Measurements from ENCODE around the gene DLGAP4. TPM values are rescaled to one million over a fixed set of nuclear protein-coding genes. Genes with fewer than 3 reads are reported as not detected.

Gene DLGAP4
- total and polyA plus RNA-seq, 4 donors, result 33.2 to 150 (median 97.7) TPM

- WGBS, 2 donors, result 66 to 68% methylated on average over 7 of the region's 7 CpGs
- ATAC-seq (ENCODE audit: low FRiP score) (no peak), DNase-seq (no peak)
- intact Hi-C loops (cut with DNase I), result loop anchor here in 1 of 2 donors (5.0 kb wide), 1 partner anchor 37 kb away; the partner anchor contains the start of gene RAB5IF
- Histone ChIP-seq H3K36me3 (ENCODE audit: control insufficient read depth in 1 of 2, insufficient read depth in 2 of 2, low read length in 1 of 2) (no peaks in the 10 kb centered on the region), H3K4me1 (ENCODE audit: control insufficient read depth in 1 of 2, insufficient read depth in 2 of 2, low read length in 2 of 2) (no peaks in the 10 kb centered on the region), H3K27ac (ENCODE audit: low read depth in 1 of 2, low read length in 2 of 2) (no peak overlapping the region), H3K9me3 (ENCODE audit: control insufficient read depth, low read length) (no peaks in the 10 kb centered on the region), H3K4me3 (ENCODE audit: low read length in 2 of 2) (no peak overlapping the region), H3K27me3 (ENCODE audit: control insufficient read depth in 1 of 2, insufficient read depth in 2 of 2, low read length in 1 of 2) (no peaks in the 10 kb centered on the region)
Measured at GRCh38 chr20:36569847-36570429, 263.8 kb downstream of the DLGAP4 start.

- WGBS, 2 donors, result 75 to 77% methylated on average over 17 of the region's 17 CpGs
- intact Hi-C loops (cut with DNase I), result loop anchor here in 1 of 2 donors (5.0 kb wide), 1 partner anchor 35 kb away; the partner anchor contains the start of gene RAB5IF
- H3K4me3 ChIP-seq (ENCODE audit: low read length in 2 of 2), result no peak overlapping the region
- H3K4me1 ChIP-seq (ENCODE audit: control insufficient read depth in 1 of 2, insufficient read depth in 2 of 2, low read length in 2 of 2), result no peaks in the 10 kb centered on the region
- no peaks in the 10 kb centered on the region for H3K27me3 ChIP-seq (ENCODE audit: control insufficient read depth in 1 of 2, insufficient read depth in 2 of 2, low read length in 1 of 2)
- H3K36me3 ChIP-seq (ENCODE audit: control insufficient read depth in 1 of 2, insufficient read depth in 2 of 2, low read length in 1 of 2), result no peaks in the 10 kb centered on the region
- H3K9me3 ChIP-seq (ENCODE audit: control insufficient read depth, low read length), result no peaks in the 10 kb centered on the region
- no peak for ATAC-seq (ENCODE audit: low FRiP score)
- peak overlapping the region; percentile 12 to 46 for H3K27ac ChIP-seq (ENCODE audit: low read depth in 1 of 2, low read length in 2 of 2)
- no peak for DNase-seq
Measured at GRCh38 chr20:36571564-36572504, 265.7 kb downstream of the DLGAP4 start.

- 22 to 23% methylated on average over 20 of the region's 20 CpGs for WGBS, 2 donors
- no peak for DNase-seq
Measured at GRCh38 chr20:36572701-36573102, 266.6 kb downstream of the DLGAP4 start.

GRCh38 chr20:36573103-36573797 lies 267.1 kb downstream of the DLGAP4 start, which contains the start of gene TGIF2:
Gene TGIF2 (plus strand): TSS chr20:36573597. CDS start chr20:36578775, 5,178 bp downstream.
- Histone ChIP-seq H3K9me3 (ENCODE audit: control insufficient read depth, low read length) (no peaks in the 10 kb centered on the region), H3K36me3 (ENCODE audit: control insufficient read depth in 1 of 2, insufficient read depth in 2 of 2, low read length in 1 of 2) (no peaks in the 10 kb centered on the region), H3K27ac (ENCODE audit: low read depth in 1 of 2, low read length in 2 of 2) (peak within 1 kb of the TSS; percentile 46), H3K4me1 (ENCODE audit: control insufficient read depth in 1 of 2, insufficient read depth in 2 of 2, low read length in 2 of 2) (no peaks in the 10 kb centered on the region), H3K27me3 (ENCODE audit: control insufficient read depth in 1 of 2, insufficient read depth in 2 of 2, low read length in 1 of 2) (no peaks in the 10 kb centered on the region), H3K4me3 (ENCODE audit: low read length in 2 of 2) (peak within 1 kb of the TSS; percentile 48 to 69)
- intact Hi-C loops (cut with DNase I), result loop anchor here in 1 of 2 donors (5.0 kb wide), 1 partner anchor 34 kb away; the partner anchor contains the start of gene RAB5IF
- 3% methylated on average over 46 to 80 of the region's 80 CpGs for WGBS, 2 donors
- peak; percentile 88 to 94 for DNase-seq
- ATAC-seq (ENCODE audit: low FRiP score), result peak; percentile 92

More at GRCh38 chr20:36572701-36573102, 266.6 kb downstream of the DLGAP4 start:
- ATAC-seq (ENCODE audit: low FRiP score), result peak; percentile 20
- Histone ChIP-seq H3K9me3 (ENCODE audit: control insufficient read depth, low read length) (no peaks in the 10 kb centered on the region), H3K27me3 (ENCODE audit: control insufficient read depth in 1 of 2, insufficient read depth in 2 of 2, low read length in 1 of 2) (no peaks in the 10 kb centered on the region), H3K4me1 (ENCODE audit: control insufficient read depth in 1 of 2, insufficient read depth in 2 of 2, low read length in 2 of 2) (no peaks in the 10 kb centered on the region), H3K36me3 (ENCODE audit: control insufficient read depth in 1 of 2, insufficient read depth in 2 of 2, low read length in 1 of 2) (no peaks in the 10 kb centered on the region), H3K27ac (ENCODE audit: low read depth in 1 of 2, low read length in 2 of 2) (peak overlapping the region; percentile 46), H3K4me3 (ENCODE audit: low read length in 2 of 2) (no peak overlapping the region)
- intact Hi-C loops (cut with DNase I), result loop anchor here in 1 of 2 donors (5.0 kb wide), 1 partner anchor 35 kb away; the partner anchor contains the start of gene RAB5IF

- peak; percentile 4 for ATAC-seq (ENCODE audit: low FRiP score)
- H3K36me3 ChIP-seq (ENCODE audit: control insufficient read depth in 1 of 2, insufficient read depth in 2 of 2, low read length in 1 of 2), result no peaks in the 10 kb centered on the region
- intact Hi-C loops (cut with DNase I), result loop anchor here in 1 of 2 donors (5.0 kb wide), 1 partner anchor 33 kb away; the partner anchor contains the start of gene RAB5IF
- DNase-seq, result peak; percentile 65 to 83
- whole genome bisulfite sequencing, 2 donors, result 0 to 1% methylated on average over 29 to 53 of the region's 53 CpGs
- no peaks in the 10 kb centered on the region for H3K9me3 ChIP-seq (ENCODE audit: control insufficient read depth, low read length)
- H3K27me3 ChIP-seq (ENCODE audit: control insufficient read depth in 1 of 2, insufficient read depth in 2 of 2, low read length in 1 of 2), result no peaks in the 10 kb centered on the region
- peak overlapping the region; percentile 48 to 69 for H3K4me3 ChIP-seq (ENCODE audit: low read length in 2 of 2)
- H3K27ac ChIP-seq (ENCODE audit: low read depth in 1 of 2, low read length in 2 of 2), result peak overlapping the region in 1 of 2 donors; percentile 39
- no peaks in the 10 kb centered on the region for H3K4me1 ChIP-seq (ENCODE audit: control insufficient read depth in 1 of 2, insufficient read depth in 2 of 2, low read length in 2 of 2)
Measured at GRCh38 chr20:36573798-36574365, 267.7 kb downstream of the DLGAP4 start.

- DNase-seq, result peak; percentile 58 to 86
- ATAC-seq (ENCODE audit: low FRiP score), result peak; percentile 55
- intact Hi-C loops (cut with DNase I), result loop anchor here in 1 of 2 donors (5.0 kb wide), 1 partner anchor 33 kb away; the partner anchor contains the start of gene RAB5IF
- Histone ChIP-seq H3K36me3 (ENCODE audit: control insufficient read depth in 1 of 2, insufficient read depth in 2 of 2, low read length in 1 of 2) (no peaks in the 10 kb centered on the region), H3K27ac (ENCODE audit: low read depth in 1 of 2, low read length in 2 of 2) (peak overlapping the region in 1 of 2 donors; percentile 30), H3K4me3 (ENCODE audit: low read length in 2 of 2) (peak overlapping the region; percentile 48 to 69), H3K4me1 (ENCODE audit: control insufficient read depth in 1 of 2, insufficient read depth in 2 of 2, low read length in 2 of 2) (no peaks in the 10 kb centered on the region), H3K9me3 (ENCODE audit: control insufficient read depth, low read length) (no peaks in the 10 kb centered on the region), H3K27me3 (ENCODE audit: control insufficient read depth in 1 of 2, insufficient read depth in 2 of 2, low read length in 1 of 2) (no peaks in the 10 kb centered on the region)
- WGBS, 2 donors, result 0 to 1% methylated on average over 44 to 65 of the region's 69 CpGs
Measured at GRCh38 chr20:36574366-36575135, 268.4 kb downstream of the DLGAP4 start.

GRCh38 chr20:36576081-36576445 lies 269.9 kb downstream of the DLGAP4 start:
- Histone ChIP-seq H3K4me3 (ENCODE audit: low read length in 2 of 2) (no peak overlapping the region), H3K36me3 (ENCODE audit: control insufficient read depth in 1 of 2, insufficient read depth in 2 of 2, low read length in 1 of 2) (peaks cover 0 to 1% of the 10 kb centered on the region in 2 donors), H3K4me1 (ENCODE audit: control insufficient read depth in 1 of 2, insufficient read depth in 2 of 2, low read length in 2 of 2) (no peaks in the 10 kb centered on the region), H3K27ac (ENCODE audit: low read depth in 1 of 2, low read length in 2 of 2) (no peak overlapping the region), H3K9me3 (ENCODE audit: control insufficient read depth, low read length) (no peaks in the 10 kb centered on the region), H3K27me3 (ENCODE audit: control insufficient read depth in 1 of 2, insufficient read depth in 2 of 2, low read length in 1 of 2) (no peaks in the 10 kb centered on the region)
- ATAC-seq (ENCODE audit: low FRiP score) (no peak), DNase-seq (no peak)
- intact Hi-C loops (cut with DNase I), result no loop called here
- 38 to 50% methylated on average over 1 of the region's 1 CpG for WGBS, 2 donors

Measured in aorta (tissue), 5 donors.